Skeletal muscle satellite cell (primary cell): ENCODE measurements around the gene PRKCE.

Experiments
- H3K27me3 ChIP-seq: 2 replicates; pipeline ENCODE4 v1.7.0; 2013; ENCODE audit warnings: low read length; ENCODE audit not compliant: control insufficient read depth, insufficient read depth
- H3K36me3 ChIP-seq: 2 replicates; pipeline ENCODE4 v1.7.0; 2013; ENCODE audit warnings: mild to moderate bottlenecking, control low read depth, low read length; ENCODE audit not compliant: insufficient read depth
- H3K4me1 ChIP-seq: 2 replicates; pipeline ENCODE4 v1.7.0; 2013; ENCODE audit warnings: low read length; ENCODE audit not compliant: control insufficient read depth, insufficient read depth
- H3K4me2 ChIP-seq: 2 replicates; pipeline ENCODE4 v1.7.0; 2013; ENCODE audit warnings: mild to moderate bottlenecking, low read length
- H3K4me3 ChIP-seq: 2 replicates; pipeline ENCODE4 v1.7.0; 2013; ENCODE audit warnings: low read length
- H3K9ac ChIP-seq: 2 replicates; pipeline ENCODE4 v1.7.0; 2013; ENCODE audit warnings: mild to moderate bottlenecking, low read depth, low read length, moderate library complexity
- H3K9me3 ChIP-seq: replicated peaks from 2 replicates; pipeline ENCODE4 v1.7.0; 2013; ENCODE audit warnings: mild to moderate bottlenecking, control low read depth, low read length

The PRKCE gene

GRCh38 chr2:46003903-46004473 lies 352.5 kb downstream of the PRKCE start:
- peaks cover 9% of the 10 kb centered on the region for H3K4me1 ChIP-seq
- no peaks in the 10 kb centered on the region for H3K36me3 ChIP-seq
- H3K9ac ChIP-seq, result no peak overlapping the region
- no peaks in the 10 kb centered on the region for H3K27me3 ChIP-seq
- H3K9me3 ChIP-seq, result no peaks in the 10 kb centered on the region
- H3K4me2 ChIP-seq, result no peak overlapping the region
- H3K4me3 ChIP-seq, result no peak overlapping the region

- Histone ChIP-seq H3K36me3 (no peaks in the 10 kb centered on the region), H3K9me3 (no peaks in the 10 kb centered on the region), H3K9ac (no peak overlapping the region), H3K4me2 (no peak overlapping the region), H3K27me3 (no peaks in the 10 kb centered on the region), H3K4me1 (peaks cover 9% of the 10 kb centered on the region), H3K4me3 (no peak overlapping the region)
Measured at GRCh38 chr2:46006473-46007025, 355.1 kb downstream of the PRKCE start.

- no peaks in the 10 kb centered on the region for H3K9me3 ChIP-seq
- H3K36me3 ChIP-seq, result no peaks in the 10 kb centered on the region
- peaks cover 9% of the 10 kb centered on the region for H3K4me1 ChIP-seq
- H3K4me2 ChIP-seq, result no peak overlapping the region
- no peak overlapping the region for H3K9ac ChIP-seq
- H3K4me3 ChIP-seq, result no peak overlapping the region
- no peaks in the 10 kb centered on the region for H3K27me3 ChIP-seq
Measured at GRCh38 chr2:46007412-46007811, 355.9 kb downstream of the PRKCE start.

- peaks cover 12% of the 10 kb centered on the region for H3K4me1 ChIP-seq
- H3K4me3 ChIP-seq, result no peak overlapping the region
- H3K4me2 ChIP-seq, result no peak overlapping the region
- H3K27me3 ChIP-seq, result no peaks in the 10 kb centered on the region
- no peaks in the 10 kb centered on the region for H3K36me3 ChIP-seq
- H3K9me3 ChIP-seq, result no peaks in the 10 kb centered on the region
- H3K9ac ChIP-seq, result no peak overlapping the region
Measured at GRCh38 chr2:46008091-46008870, 356.8 kb downstream of the PRKCE start.

GRCh38 chr2:46009315-46009714 lies 357.8 kb downstream of the PRKCE start:
- Histone ChIP-seq H3K9me3 (no peaks in the 10 kb centered on the region), H3K4me3 (no peak overlapping the region), H3K4me2 (no peak overlapping the region), H3K27me3 (no peaks in the 10 kb centered on the region), H3K36me3 (no peaks in the 10 kb centered on the region), H3K4me1 (peaks cover 12% of the 10 kb centered on the region), H3K9ac (no peak overlapping the region)

- H3K9ac ChIP-seq, result no peak overlapping the region
- H3K27me3 ChIP-seq, result no peaks in the 10 kb centered on the region
- no peaks in the 10 kb centered on the region for H3K9me3 ChIP-seq
- no peak overlapping the region for H3K4me3 ChIP-seq
- H3K4me1 ChIP-seq, result peaks cover 13% of the 10 kb centered on the region
- H3K4me2 ChIP-seq, result no peak overlapping the region
- H3K36me3 ChIP-seq, result no peaks in the 10 kb centered on the region
Measured at GRCh38 chr2:46009772-46010171, 358.3 kb downstream of the PRKCE start.

GRCh38 chr2:46010223-46010924 lies 358.9 kb downstream of the PRKCE start:
- Histone ChIP-seq H3K4me1 (peaks cover 19% of the 10 kb centered on the region), H3K9ac (no peak overlapping the region), H3K27me3 (no peaks in the 10 kb centered on the region), H3K4me2 (no peak overlapping the region), H3K9me3 (no peaks in the 10 kb centered on the region), H3K4me3 (no peak overlapping the region), H3K36me3 (no peaks in the 10 kb centered on the region)

- Histone ChIP-seq H3K36me3 (no peaks in the 10 kb centered on the region), H3K27me3 (no peaks in the 10 kb centered on the region), H3K9ac (no peak overlapping the region), H3K4me2 (no peak overlapping the region), H3K9me3 (no peaks in the 10 kb centered on the region), H3K4me1 (peaks cover 23% of the 10 kb centered on the region), H3K4me3 (no peak overlapping the region)
Measured at GRCh38 chr2:46010925-46011490, 359.5 kb downstream of the PRKCE start.

- peaks cover 23% of the 10 kb centered on the region for H3K4me1 ChIP-seq
- no peaks in the 10 kb centered on the region for H3K36me3 ChIP-seq
- H3K27me3 ChIP-seq, result no peaks in the 10 kb centered on the region
- H3K4me2 ChIP-seq, result no peak overlapping the region
- H3K9me3 ChIP-seq, result no peaks in the 10 kb centered on the region
- no peak overlapping the region for H3K4me3 ChIP-seq
- H3K9ac ChIP-seq, result no peak overlapping the region
Measured at GRCh38 chr2:46012618-46013240, 361.3 kb downstream of the PRKCE start.

- Histone ChIP-seq H3K4me1 (peaks cover 17% of the 10 kb centered on the region), H3K4me3 (no peak overlapping the region), H3K4me2 (no peak overlapping the region), H3K36me3 (no peaks in the 10 kb centered on the region), H3K27me3 (no peaks in the 10 kb centered on the region), H3K9me3 (no peaks in the 10 kb centered on the region), H3K9ac (no peak overlapping the region)
Measured at GRCh38 chr2:46013726-46014125, 362.3 kb downstream of the PRKCE start.
